Brain microvascular endothelial cell (primary cell): Measurements from ENCODE around the gene VOPP1.
"Not testable (repeated sequence)": the region's sequence is repeated elsewhere in the genome, so short reads cannot be mapped to it uniquely, and the experiment has no call there.

Experiments used
- DNase-seq: peaks from one replicate; pipeline ENCODE4 v3.0.0-alpha.2; 2020
- H3K27ac ChIP-seq: fragments of 250-450 bp; sonication (Bioruptor Pico); 2 replicates; pipeline ENCODE4 v1.5.1; 2020; ENCODE audit warnings: mild to moderate bottlenecking, moderate library complexity
- H3K27me3 ChIP-seq: fragments of 250-450 bp; sonication (Bioruptor Pico); replicated peaks from 2 replicates; pipeline ENCODE4 v1.5.1; 2020; ENCODE audit warnings: mild to moderate bottlenecking
- H3K36me3 ChIP-seq: fragments of 250-450 bp; sonication (Bioruptor Pico); replicated peaks from 2 replicates; pipeline ENCODE4 v1.5.1; 2020; ENCODE audit warnings: mild to moderate bottlenecking
- H3K4me3 ChIP-seq: 2 replicates; pipeline ENCODE4 v1.5.1; 2011; ENCODE audit warnings: low read depth, mild to moderate bottlenecking, control low read depth, low read length, moderate library complexity
- CTCF ChIP-seq: IDR thresholded peaks from 2 replicates; pipeline ENCODE4 v1.5.1; 2011; ENCODE audit warnings: low read depth, mild to moderate bottlenecking, moderate library complexity, low read length, control low read depth, inconsistent platforms; ENCODE audit errors: missing control alignments
- in situ Hi-C: cut with HindIII; loops from 2 replicates; pipeline ENCODE4 v1.10.0; 2017; ENCODE audit warnings: low sequenced_read_pairs, low pct_ligation_motif_present

Gene VOPP1

GRCh38 chr7:55572378-55573233 is at the start of gene VOPP1:
Gene VOPP1, minus strand, starts transcription at chr7:55572502. Its CDS starts 178 bp downstream, at chr7:55572324.
- Histone ChIP-seq H3K36me3 (no peaks in the 10 kb centered on the region), H3K4me3 (peak within 1 kb of the TSS; percentile 80), H3K27ac (peak within 1 kb of the TSS; percentile 87), H3K27me3 (no peaks in the 10 kb centered on the region)
- in situ Hi-C loops: no loop called here
- no peak for TF ChIP-seq CTCF
- peak; percentile 15 for DNase-seq

GRCh38 chr7:55618913-55619312 is 46.6 kb upstream of the VOPP1 start:
- in situ Hi-C loops: no loop called here
- no peaks in the 10 kb centered on the region for H3K36me3 ChIP-seq
- TF ChIP-seq CTCF: no peak
- no peak overlapping the region for H3K27ac ChIP-seq
- no peak overlapping the region for H3K4me3 ChIP-seq
- no peaks in the 10 kb centered on the region for H3K27me3 ChIP-seq
- no peak for DNase-seq

DNA sequence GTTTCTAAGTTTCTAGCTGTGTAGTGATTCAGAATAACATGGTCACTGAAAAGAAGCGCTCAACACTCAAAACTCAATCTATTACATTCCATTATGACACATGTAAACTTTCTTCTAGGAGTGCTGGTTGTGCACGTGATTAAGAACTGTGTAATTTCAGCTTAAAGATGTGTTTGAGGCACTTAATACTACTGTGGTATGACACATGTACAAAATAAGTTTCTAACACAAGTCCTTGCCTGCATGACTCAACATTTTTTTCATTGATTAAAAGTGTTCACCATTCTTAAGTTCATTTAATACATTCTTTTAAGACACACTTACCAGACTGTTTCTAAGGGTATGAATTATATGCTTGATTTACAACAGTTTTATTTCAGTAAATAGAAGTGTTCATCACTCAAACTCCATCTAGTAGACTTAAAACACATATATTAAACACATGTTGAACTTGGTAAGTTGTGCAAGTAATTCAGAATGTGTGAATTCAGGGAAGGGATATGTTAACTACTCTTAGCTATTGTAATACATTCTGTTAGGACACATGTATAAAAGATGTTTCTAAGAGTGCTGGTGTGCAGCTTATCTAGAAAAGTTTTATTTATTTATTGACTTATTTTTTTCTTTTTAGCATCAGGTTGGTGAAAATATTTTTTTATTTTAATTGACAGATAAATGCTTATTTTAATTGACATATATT is 42.2 kb upstream of the VOPP1 start:
- DNase-seq, H3K36me3 ChIP-seq, in situ Hi-C loops, H3K27me3 ChIP-seq, H3K27ac ChIP-seq, H3K4me3 ChIP-seq: not testable (repeated sequence)

DNA sequence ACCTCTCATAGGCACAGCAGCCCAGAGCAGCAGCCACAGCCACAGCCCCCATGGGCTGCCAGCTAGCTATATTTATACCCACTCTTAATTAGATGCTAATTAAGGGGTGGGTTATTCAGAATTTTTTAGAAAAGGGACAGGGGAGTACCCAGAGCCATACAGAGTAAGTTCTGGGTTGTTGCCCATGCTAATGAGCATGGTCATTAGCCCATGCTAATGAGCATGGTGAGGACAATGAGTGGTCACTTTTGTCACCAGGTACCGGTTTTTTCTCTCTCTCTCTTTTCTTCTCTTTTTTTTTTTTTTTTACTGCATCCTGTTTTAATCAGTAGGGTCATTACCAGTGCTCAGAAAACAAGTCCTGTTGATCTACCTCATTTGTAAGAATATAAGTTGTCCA is 37.4 kb upstream of the VOPP1 start:
- H3K27ac ChIP-seq, DNase-seq, in situ Hi-C loops: not testable (repeated sequence)

DNA sequence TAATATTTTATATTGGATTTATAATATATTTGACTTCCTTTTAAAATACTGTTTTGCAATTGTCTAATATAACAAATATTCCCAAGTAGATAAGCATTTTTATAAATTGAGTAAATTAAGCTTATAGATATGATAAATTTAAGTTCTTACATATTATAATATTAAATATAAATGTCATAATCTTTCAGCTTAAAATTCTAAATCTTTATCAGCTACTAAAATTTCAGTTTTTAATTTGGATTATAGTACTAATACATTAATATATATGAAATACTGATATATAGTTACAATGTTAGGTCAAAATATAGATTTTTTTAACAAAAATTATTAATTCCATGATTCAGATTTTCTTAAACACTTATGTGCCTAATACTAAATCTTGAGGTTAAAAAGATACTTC is 33.4 kb upstream of the VOPP1 start:
- H3K36me3 ChIP-seq, H3K4me3 ChIP-seq, H3K27me3 ChIP-seq, in situ Hi-C loops, DNase-seq, H3K27ac ChIP-seq: not testable (repeated sequence)

More for the DNA sequence above, 37.4 kb upstream of the VOPP1 start:
- H3K4me3 ChIP-seq, H3K27me3 ChIP-seq, H3K36me3 ChIP-seq: not testable (repeated sequence)

DNA sequence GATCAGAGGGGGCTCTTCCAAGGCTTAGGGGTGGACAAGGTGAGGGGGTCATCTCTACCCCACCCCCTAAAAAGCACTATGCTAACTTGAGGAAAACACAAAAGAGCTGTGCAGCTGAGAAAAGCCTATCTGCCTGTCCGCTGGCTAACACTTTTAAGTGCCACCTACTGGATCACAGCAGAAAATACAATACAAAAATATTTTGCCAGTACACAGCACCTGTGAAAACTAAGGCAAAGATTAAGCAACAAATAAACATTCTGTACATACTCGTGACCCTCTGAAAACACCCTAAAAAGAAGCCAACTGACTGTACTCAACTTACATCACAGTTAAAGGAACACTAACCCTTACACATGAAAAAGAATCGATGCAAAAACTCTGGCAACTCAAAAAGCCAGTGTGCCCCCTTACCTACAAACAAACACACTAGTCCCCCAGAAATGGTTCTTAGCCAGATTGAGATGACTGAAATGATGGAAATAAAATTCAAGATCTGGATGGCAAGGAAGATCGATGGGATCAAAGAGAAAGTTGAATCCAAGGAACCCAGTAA is 25.7 kb upstream of the VOPP1 start:
- in situ Hi-C loops, H3K27me3 ChIP-seq, H3K27ac ChIP-seq, H3K36me3 ChIP-seq, DNase-seq, H3K4me3 ChIP-seq: not testable (repeated sequence)
- TF ChIP-seq CTCF: peak; percentile 56

DNA sequence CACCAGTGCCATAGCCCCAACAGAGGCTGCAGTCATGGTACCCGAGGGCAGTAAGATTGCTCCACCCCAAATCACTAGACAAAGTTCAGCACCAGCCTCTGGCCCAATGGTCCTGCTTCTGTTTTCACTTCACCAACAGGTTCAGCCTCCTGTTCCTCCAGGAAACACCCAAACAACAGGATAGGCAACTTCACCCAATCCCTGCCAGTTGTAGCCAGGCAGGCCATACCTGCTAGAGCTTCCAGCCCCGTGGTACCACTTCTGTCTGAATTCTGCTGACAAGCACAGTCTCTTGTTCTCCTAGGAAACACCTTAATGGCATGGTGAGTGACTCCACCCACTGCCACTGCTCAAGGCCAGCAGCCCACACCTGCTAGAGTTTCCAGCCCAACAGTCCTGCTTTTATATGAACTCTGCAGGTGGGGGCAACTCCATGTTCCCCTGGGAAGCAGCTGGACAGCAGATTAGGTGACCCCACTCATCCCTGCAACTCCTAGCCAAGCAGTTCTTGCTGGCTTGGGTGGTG is 25.0 kb upstream of the VOPP1 start:
- in situ Hi-C loops, H3K27ac ChIP-seq: not testable (repeated sequence)

More for the DNA sequence above, 25.0 kb upstream of the VOPP1 start:
- not testable (repeated sequence) for DNase-seq, H3K36me3 ChIP-seq, H3K4me3 ChIP-seq, H3K27me3 ChIP-seq
